Activated naive CD8-positive, alpha-beta T cell treated with anti-CD3 and anti-CD28 coated beads, Interleukin-2, amount 50 U/mL, for 24 hours (primary cell): ENCODE results near the gene CERK.

Experiments used
- ATAC-seq: fragments of 150-1000 bp; cut with Tn5 transposase; one replicate; pipeline ENCODE4 v1.10.0; 2021
- DNase-seq: peaks from one replicate; pipeline ENCODE4 v3.0.0; 2021
- H3K27ac Mint-ChIP-seq: one replicate; pipeline ENCODE4 v1.8.0; 2021; ENCODE audit warnings: mild to moderate bottlenecking, mixed read lengths
- H3K27me3 Mint-ChIP-seq: one replicate; pipeline ENCODE4 v1.8.0; 2021; ENCODE audit warnings: mixed read lengths
- H3K36me3 Mint-ChIP-seq: one replicate; pipeline ENCODE4 v1.8.0; 2021; ENCODE audit warnings: low read depth, mixed read lengths
- H3K4me1 Mint-ChIP-seq: one replicate; pipeline ENCODE4 v1.8.0; 2021; ENCODE audit warnings: mixed read lengths
- H3K4me3 Mint-ChIP-seq: one replicate; pipeline ENCODE4 v1.8.0; 2021; ENCODE audit warnings: mild to moderate bottlenecking, moderate library complexity, mixed read lengths
- H3K9me3 Mint-ChIP-seq: one replicate; pipeline ENCODE4 v1.8.0; 2021; ENCODE audit warnings: mixed read lengths

The CERK gene

DNA sequence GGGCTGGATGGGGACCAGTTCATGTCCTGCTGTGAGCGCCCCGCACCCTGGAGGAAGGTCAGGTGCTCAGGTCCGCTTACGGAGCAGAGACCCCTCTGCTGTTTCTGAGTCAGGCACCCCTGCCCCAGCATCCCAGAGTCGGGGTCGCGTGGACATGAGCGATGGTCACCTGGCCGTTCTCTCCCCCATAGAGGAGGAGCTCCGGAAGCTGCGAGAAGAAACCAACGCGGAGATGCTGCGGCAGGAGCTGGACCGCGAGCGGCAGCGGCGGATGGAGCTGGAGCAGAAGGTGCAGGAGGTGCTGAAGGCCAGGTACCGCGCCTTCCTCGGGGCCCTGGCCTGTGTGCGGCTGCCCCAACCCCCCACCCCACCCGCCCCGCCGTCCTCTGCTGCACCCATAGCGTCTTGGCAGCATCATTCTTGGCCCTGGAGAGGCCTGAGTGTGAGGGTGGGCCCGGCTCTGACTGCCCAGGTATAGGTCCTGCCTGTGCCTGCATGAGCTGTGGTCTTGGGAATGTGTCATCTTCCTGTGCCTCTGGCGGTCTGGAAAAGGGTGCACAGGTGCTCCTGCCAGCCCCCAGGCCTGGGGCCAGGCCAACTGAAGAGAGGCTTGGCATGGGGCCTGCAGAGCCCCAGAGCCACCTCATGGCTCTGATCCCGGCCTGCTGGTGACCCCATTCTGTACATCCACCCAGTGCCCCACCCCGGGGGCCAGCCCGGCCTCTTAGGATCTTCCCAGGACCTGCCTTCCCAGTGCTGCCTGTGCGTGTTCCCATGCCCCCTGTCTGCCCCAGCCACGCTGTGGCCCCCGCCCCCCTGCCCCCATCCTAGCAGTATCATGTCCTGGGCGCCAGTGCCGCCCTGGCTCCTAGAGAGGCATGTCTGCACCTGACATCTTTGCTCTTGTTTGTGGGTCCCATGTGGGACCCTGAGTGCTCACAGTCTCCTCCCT lies 79.8 kb downstream of the CERK start:
- Mint-ChIP-seq H3K36me3 (no peaks in the 10 kb centered on the region), H3K4me3 (no peak overlapping the region), H3K4me1 (peaks cover 34% of the 10 kb centered on the region), H3K9me3 (no peaks in the 10 kb centered on the region), H3K27ac (peak overlapping the region; percentile 18), H3K27me3 (no peaks in the 10 kb centered on the region)
- no peak for DNase-seq
- ATAC-seq: no peak

- peaks cover 3% of the 10 kb centered on the region for H3K36me3 Mint-ChIP-seq
- DNase-seq (no peak), ATAC-seq (no peak)
- no peaks in the 10 kb centered on the region for H3K9me3 Mint-ChIP-seq
- H3K27me3 Mint-ChIP-seq: no peaks in the 10 kb centered on the region
- H3K27ac Mint-ChIP-seq: no peak overlapping the region
- H3K4me1 Mint-ChIP-seq: peaks cover 40% of the 10 kb centered on the region
- H3K4me3 Mint-ChIP-seq: no peak overlapping the region
These were observed 80.4 kb downstream of the CERK start for GRCh38 chr22:46657655-46657953.

DNA sequence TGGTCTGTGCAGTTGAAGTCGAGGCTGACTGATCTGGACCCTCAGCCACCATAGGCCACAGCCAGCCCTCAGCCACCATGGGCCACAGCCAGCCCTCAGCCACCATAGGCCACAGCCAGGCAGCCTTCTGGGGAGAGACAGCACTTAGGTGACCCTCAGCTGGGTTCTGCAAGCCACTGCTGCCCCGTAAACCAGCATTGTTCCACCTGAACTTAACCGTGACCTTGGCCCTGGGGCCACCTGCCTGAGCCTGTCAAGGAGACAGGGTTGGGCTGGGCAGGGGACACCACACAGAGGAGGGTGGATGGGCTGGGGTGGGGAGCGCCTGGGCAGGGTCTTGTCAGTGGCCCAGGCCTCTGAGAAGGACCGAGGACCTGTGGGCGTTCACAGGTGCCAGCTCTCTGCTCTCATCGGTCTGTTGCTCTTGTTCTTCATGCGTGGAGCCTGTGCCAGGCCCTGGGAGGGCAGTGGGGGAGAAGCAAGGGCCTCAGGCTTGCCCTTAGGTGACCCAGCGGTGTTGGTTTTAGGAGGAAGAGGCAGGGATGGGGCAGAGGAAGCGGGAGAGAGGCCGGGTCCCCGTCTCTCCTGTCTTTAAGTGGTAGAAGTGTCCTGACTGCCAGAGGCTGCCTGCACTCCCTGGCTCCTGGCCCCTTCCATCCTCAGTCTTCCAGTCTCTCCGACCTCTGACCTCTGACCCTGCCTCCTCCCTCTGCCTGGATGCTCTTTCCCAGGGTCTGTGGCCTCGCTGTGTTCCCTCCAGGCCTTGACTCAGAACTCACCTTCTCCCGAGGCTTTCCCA lies 81.0 kb downstream of the CERK start:
- DNase-seq (no peak), ATAC-seq (no peak)
- Mint-ChIP-seq H3K9me3 (no peaks in the 10 kb centered on the region), H3K4me3 (no peak overlapping the region), H3K27ac (no peak overlapping the region), H3K36me3 (peaks cover 5% of the 10 kb centered on the region), H3K27me3 (no peaks in the 10 kb centered on the region), H3K4me1 (peaks cover 45% of the 10 kb centered on the region)

GRCh38 chr22:46655861-46656608 lies 82.0 kb downstream of the CERK start:
- H3K4me3 Mint-ChIP-seq: no peak overlapping the region
- H3K4me1 Mint-ChIP-seq: peaks cover 43% of the 10 kb centered on the region
- no peaks in the 10 kb centered on the region for H3K9me3 Mint-ChIP-seq
- no peak for ATAC-seq
- H3K27me3 Mint-ChIP-seq: no peaks in the 10 kb centered on the region
- peaks cover 7% of the 10 kb centered on the region for H3K36me3 Mint-ChIP-seq
- no peak overlapping the region for H3K27ac Mint-ChIP-seq
- no peak for DNase-seq

- Mint-ChIP-seq H3K4me3 (no peak overlapping the region), H3K36me3 (peaks cover 7% of the 10 kb centered on the region), H3K9me3 (no peaks in the 10 kb centered on the region), H3K27me3 (no peaks in the 10 kb centered on the region), H3K27ac (no peak overlapping the region), H3K4me1 (peaks cover 38% of the 10 kb centered on the region)
- DNase-seq (no peak), ATAC-seq (no peak)
These were observed 83.0 kb downstream of the CERK start for GRCh38 chr22:46654927-46655595.

DNA sequence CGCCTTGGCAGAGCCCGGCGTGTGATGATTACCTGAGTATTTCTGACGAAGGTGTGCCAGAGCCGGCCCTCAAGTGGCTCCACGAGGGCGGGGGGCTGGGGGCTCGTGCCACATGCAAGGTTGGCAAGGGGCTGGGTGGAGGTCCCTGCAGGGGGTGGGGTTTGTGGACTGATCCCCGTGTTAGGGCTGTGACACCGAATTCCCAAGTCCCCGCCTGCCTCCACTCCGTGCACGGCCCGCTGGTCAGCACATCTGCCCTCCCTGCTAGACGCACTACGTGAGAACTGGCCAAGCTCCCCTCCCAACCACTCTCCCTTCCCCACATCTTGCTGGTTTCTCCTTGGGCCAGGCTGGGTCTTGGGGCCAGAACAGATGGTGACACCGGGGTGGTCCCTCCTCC lies 83.6 kb downstream of the CERK start:
- peaks cover 7% of the 10 kb centered on the region for H3K36me3 Mint-ChIP-seq
- ATAC-seq (no peak), DNase-seq (no peak)
- H3K4me3 Mint-ChIP-seq: no peak overlapping the region
- peaks cover 38% of the 10 kb centered on the region for H3K4me1 Mint-ChIP-seq
- H3K9me3 Mint-ChIP-seq: no peaks in the 10 kb centered on the region
- H3K27ac Mint-ChIP-seq: no peak overlapping the region
- H3K27me3 Mint-ChIP-seq: no peaks in the 10 kb centered on the region

- peak; percentile 93 for ATAC-seq
- DNase-seq: peak; percentile 71
- no peaks in the 10 kb centered on the region for H3K9me3 Mint-ChIP-seq
- peak overlapping the region; percentile 43 for H3K4me3 Mint-ChIP-seq
- peaks cover 38% of the 10 kb centered on the region for H3K4me1 Mint-ChIP-seq
- H3K27me3 Mint-ChIP-seq: no peaks in the 10 kb centered on the region
- H3K27ac Mint-ChIP-seq: peak overlapping the region; percentile 81
- peaks cover 7% of the 10 kb centered on the region for H3K36me3 Mint-ChIP-seq
These were observed 84.5 kb downstream of the CERK start for GRCh38 chr22:46653596-46653995.

GRCh38 chr22:46652847-46653331 lies 85.2 kb downstream of the CERK start:
- ATAC-seq (no peak), DNase-seq (no peak)
- Mint-ChIP-seq H3K9me3 (no peaks in the 10 kb centered on the region), H3K4me3 (peak overlapping the region; percentile 27), H3K27me3 (no peaks in the 10 kb centered on the region), H3K27ac (peak overlapping the region; percentile 81), H3K4me1 (peaks cover 38% of the 10 kb centered on the region), H3K36me3 (peaks cover 7% of the 10 kb centered on the region)

DNA sequence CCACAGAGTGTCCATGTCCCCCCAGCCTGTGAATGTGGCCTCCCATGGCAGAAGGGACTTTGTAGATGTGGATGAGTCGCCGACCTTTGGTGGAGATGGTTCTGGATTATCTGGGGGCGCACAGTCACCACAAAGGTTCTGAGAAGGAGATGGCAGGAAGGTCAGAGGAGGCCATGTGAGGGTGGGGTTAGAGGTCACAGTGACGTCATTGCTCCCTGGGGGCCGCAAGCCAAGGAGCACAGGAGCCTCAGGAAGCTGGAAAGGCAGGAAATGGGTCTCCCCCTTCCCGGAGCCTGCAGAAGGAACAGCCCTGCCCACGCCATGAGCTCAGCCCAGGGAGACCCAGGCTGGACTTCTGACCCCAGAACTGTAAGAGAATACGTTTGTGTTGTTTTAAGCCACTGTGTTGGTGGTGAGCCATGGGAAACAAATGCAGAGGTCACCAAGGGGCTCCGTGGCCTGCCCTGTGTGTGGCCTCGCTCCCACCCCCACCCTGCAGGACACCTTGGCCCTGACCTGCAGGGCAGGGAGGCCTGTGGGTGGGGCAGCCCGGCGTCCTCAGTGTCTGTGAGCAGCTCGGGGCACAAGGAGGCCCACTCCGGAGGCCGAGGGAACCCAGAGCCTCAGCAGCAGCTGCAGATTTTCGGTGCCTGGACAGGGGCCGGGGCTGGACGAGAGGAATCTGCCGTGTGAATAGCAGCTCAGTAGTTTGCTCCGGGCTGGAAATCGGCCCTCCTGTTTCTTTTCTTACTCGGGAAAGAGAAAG lies 85.8 kb downstream of the CERK start:
- peak overlapping the region; percentile 41 for H3K4me3 Mint-ChIP-seq
- H3K27me3 Mint-ChIP-seq: no peaks in the 10 kb centered on the region
- DNase-seq (peak; percentile 64), ATAC-seq (peak; percentile 42)
- no peaks in the 10 kb centered on the region for H3K9me3 Mint-ChIP-seq
- peak overlapping the region; percentile 81 for H3K27ac Mint-ChIP-seq
- H3K4me1 Mint-ChIP-seq: peaks cover 38% of the 10 kb centered on the region
- H3K36me3 Mint-ChIP-seq: peaks cover 7% of the 10 kb centered on the region

- DNase-seq (no peak), ATAC-seq (no peak)
- peaks cover 38% of the 10 kb centered on the region for H3K4me1 Mint-ChIP-seq
- H3K27ac Mint-ChIP-seq: peak overlapping the region; percentile 81
- H3K27me3 Mint-ChIP-seq: no peaks in the 10 kb centered on the region
- peaks cover 7% of the 10 kb centered on the region for H3K36me3 Mint-ChIP-seq
- H3K9me3 Mint-ChIP-seq: no peaks in the 10 kb centered on the region
- no peak overlapping the region for H3K4me3 Mint-ChIP-seq
These were observed 86.7 kb downstream of the CERK start for GRCh38 chr22:46651316-46651715.

DNA sequence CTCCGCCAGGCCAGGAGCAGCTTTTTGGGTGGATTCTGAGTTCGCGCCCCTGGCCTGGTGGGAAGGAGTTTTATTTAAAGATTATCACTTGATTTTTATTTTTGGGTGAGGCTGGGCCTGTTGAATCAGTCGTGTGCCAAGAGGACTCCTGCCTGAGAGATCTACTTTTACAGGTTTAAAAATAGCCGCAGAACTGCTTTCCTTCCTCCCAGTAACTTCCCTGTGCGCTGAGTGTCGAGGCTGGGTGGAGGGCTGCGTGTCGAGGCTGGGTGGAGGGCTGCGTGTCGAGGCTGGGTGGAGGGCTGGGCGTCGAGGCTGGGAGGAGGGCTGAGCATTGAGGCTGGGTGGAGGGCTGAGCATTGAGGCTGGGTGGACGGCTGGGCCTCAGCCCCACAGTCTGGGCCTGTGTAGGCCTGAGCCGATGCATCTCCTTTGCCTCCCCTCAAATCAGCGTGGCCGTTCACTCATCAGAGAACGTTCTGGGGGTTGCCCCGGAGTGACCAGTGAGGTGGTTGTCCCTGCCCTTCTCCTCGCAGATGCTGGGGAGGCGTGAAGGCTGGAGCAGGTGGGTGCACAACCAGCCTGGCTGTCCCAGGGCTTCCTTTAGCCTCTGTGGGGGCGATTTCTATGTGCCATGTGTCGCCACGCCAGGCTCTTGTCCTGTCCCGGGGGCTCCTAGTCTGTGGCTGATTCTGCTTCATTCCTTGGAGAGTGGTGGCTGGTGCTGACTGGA lies 87.8 kb downstream of the CERK start:
- H3K4me1 Mint-ChIP-seq: peaks cover 38% of the 10 kb centered on the region
- no peaks in the 10 kb centered on the region for H3K27me3 Mint-ChIP-seq
- H3K9me3 Mint-ChIP-seq: no peaks in the 10 kb centered on the region
- DNase-seq (no peak), ATAC-seq (no peak)
- no peak overlapping the region for H3K4me3 Mint-ChIP-seq
- no peak overlapping the region for H3K27ac Mint-ChIP-seq
- peaks cover 7% of the 10 kb centered on the region for H3K36me3 Mint-ChIP-seq

- H3K4me3 Mint-ChIP-seq: no peak overlapping the region
- H3K27ac Mint-ChIP-seq: no peak overlapping the region
- ATAC-seq: no peak
- H3K4me1 Mint-ChIP-seq: peaks cover 33% of the 10 kb centered on the region
- peaks cover 7% of the 10 kb centered on the region for H3K36me3 Mint-ChIP-seq
- H3K27me3 Mint-ChIP-seq: no peaks in the 10 kb centered on the region
- H3K9me3 Mint-ChIP-seq: no peaks in the 10 kb centered on the region
- DNase-seq: no peak
These were observed 88.6 kb downstream of the CERK start for GRCh38 chr22:46649141-46650077.
